Gastroesophageal sphincter (tissue), 4 donors: ENCODE results near the gene MUC5AC. TPM values are rescaled to one million over a fixed set of nuclear protein-coding genes. Genes with fewer than 3 reads are reported as not detected.

Source experiments
- ATAC-seq: fragments of 150-250 bp; one replicate; pipeline ENCODE4 v1.9.1; 2016; ENCODE audit warnings: mild to moderate bottlenecking, moderate library complexity
- H3K27ac ChIP-seq, 4 donors: fragments of 200-600 bp; sonication (generic) in 3 of 4; 1 replicate in 3 of 4; 2 replicates in 1 of 4; pipeline ENCODE4 v1.5.1; 2016 to 2019
- H3K27me3 ChIP-seq: fragments of 200-600 bp; sonication (generic); one replicate; pipeline ENCODE4 v1.5.1; 2019
- H3K36me3 ChIP-seq, 2 donors: fragments of 200-600 bp; sonication (generic); one replicate each; pipeline ENCODE4 v1.5.1; 2019; ENCODE audit warnings: control low read depth in 1 of 2
- H3K4me1 ChIP-seq, 3 donors: fragments of 200-600 bp; sonication (generic); 1 replicate in 2 of 3; 2 replicates in 1 of 3; pipeline ENCODE4 v1.5.1; 2016 to 2019; ENCODE audit warnings: control low read depth in 2 of 3
- H3K4me3 ChIP-seq, 2 donors: fragments of 200-600 bp; sonication (generic); one replicate each; pipeline ENCODE4 v1.5.1; 2019; ENCODE audit warnings: mild to moderate bottlenecking in 1 of 2, moderate library complexity in 1 of 2
- H3K9me3 ChIP-seq, 3 donors: fragments of 200-600 bp; sonication (generic); one replicate each; pipeline ENCODE4 v1.5.1; 2017 to 2019; ENCODE audit warnings: control low read depth in 2 of 3
- CTCF ChIP-seq, 4 experiments: fragments of 200-600 bp in 2 of 4; fragments of 450-650 bp in 2 of 4; sonication (generic) in 1 of 4; IDR thresholded peaks; one replicate each; pipeline ENCODE4 v1.5.1; 2017 to 2019; ENCODE audit warnings: antibody characterized with exemption in 4 of 4, mild to moderate bottlenecking in 2 of 4, moderate library complexity in 2 of 4
- EP300 ChIP-seq: sonication (generic); formaldehyde crosslinking; IDR thresholded peaks from one replicate; pipeline ENCODE4 v1.6.1; 2017; ENCODE audit warnings: antibody characterized with exemption, mild to moderate bottlenecking
- POLR2A ChIP-seq, 2 donors: fragments of 450-650 bp; IDR thresholded peaks; one replicate each; pipeline ENCODE4 v1.6.1; 2017; ENCODE audit warnings: antibody characterized with exemption in 2 of 2, mild to moderate bottlenecking in 2 of 2, moderate library complexity in 1 of 2
- POLR2AphosphoS5 ChIP-seq: sonication (generic); formaldehyde crosslinking; IDR thresholded peaks from one replicate; pipeline ENCODE4 v1.6.1; 2017; ENCODE audit warnings: antibody characterized with exemption
- WGBS, 2 donors: methylation state at CpG; one replicate each; pipeline ENCODE4 v1.1.5; 2018; ENCODE audit warnings: low coverage in 1 of 2; 5-methylcytosine and 5-hydroxymethylcytosine counted together
- total RNA-seq, 4 donors: library from RNA; depleted of rRNA; stranded (reverse); fragments of >200 nt; gene quantifications; one replicate each; pipeline ENCODE4 v1.1.0, GENCODE V29; 2016

The MUC5AC gene
- total RNA-seq, 4 donors from 2014 or later, result 0.02 to 0.31 TPM; not detected in 2

DNA sequence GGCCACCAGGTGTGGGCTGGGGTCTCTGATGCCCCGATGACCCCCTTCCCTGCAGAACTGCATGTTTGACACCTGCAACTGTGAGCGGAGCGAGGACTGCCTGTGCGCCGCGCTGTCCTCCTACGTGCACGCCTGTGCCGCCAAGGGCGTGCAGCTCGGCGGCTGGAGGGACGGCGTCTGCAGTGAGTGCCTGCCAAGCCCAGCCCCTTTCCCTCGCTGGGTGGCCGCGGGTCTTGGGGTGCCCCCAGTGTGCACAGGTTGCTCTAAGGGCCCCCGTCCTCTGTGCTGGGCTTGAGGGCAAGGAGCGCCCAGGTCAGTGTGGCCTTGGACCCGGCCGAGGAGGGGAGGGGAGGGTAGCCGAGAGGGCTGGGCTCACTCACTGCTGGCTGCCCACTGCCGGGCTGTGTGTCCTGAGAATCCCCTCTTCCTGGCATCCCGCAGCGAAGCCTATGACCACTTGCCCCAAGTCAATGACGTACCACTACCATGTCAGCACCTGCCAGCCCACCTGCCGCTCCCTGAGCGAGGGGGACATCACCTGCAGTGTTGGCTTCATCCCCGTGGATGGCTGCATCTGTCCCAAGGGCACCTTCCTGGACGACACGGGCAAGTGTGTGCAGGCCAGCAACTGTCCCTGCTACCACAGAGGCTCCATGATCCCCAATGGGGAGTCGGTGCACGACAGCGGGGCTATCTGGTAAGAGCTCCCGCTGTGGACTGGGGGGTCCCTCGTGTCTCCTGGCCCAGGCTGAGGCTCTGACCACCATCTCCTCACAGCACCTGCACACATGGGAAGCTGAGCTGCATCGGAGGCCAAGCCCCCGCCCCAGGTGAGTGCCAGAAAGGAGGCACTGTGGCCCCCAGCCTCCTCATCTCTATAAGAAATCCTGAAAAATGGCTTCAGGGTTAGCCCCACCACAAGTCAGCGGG, 17.0 kb downstream of the MUC5AC start:
- WGBS, 2 donors, result 100% methylated on average over 1 to 2 of the region's 39 CpGs
- no peaks in the 10 kb centered on the region for H3K9me3 ChIP-seq
- no peak overlapping the region for H3K4me3 ChIP-seq
- no peak overlapping the region for H3K27ac ChIP-seq
- H3K27me3 ChIP-seq, result peaks cover 52% of the 10 kb centered on the region
- no peak for ATAC-seq
- no peaks in the 10 kb centered on the region for H3K4me1 ChIP-seq
- H3K36me3 ChIP-seq, result no peaks in the 10 kb centered on the region
- no peak for TF ChIP-seq POLR2A (IDR thresholded peaks at IDR 0.05)

- Histone ChIP-seq H3K4me3 (no peak overlapping the region), H3K9me3 (no peaks in the 10 kb centered on the region), H3K27me3 (peaks cover 62% of the 10 kb centered on the region), H3K27ac (no peak overlapping the region), H3K36me3 (no peaks in the 10 kb centered on the region), H3K4me1 (no peaks in the 10 kb centered on the region)
- ATAC-seq, result no peak
- 83 to 85% methylated on average over 13 to 17 of the region's 22 CpGs for WGBS, 2 donors
- no peak for TF ChIP-seq EP300
- TF ChIP-seq CTCF (IDR thresholded peaks at IDR 0.05), result no peak
- TF ChIP-seq POLR2A (IDR thresholded peaks at IDR 0.05), result no peak
- no peak for TF ChIP-seq POLR2AphosphoS5
Observed at GRCh38 chr11:1175461-1176223, 17.9 kb downstream of the MUC5AC start.

DNA sequence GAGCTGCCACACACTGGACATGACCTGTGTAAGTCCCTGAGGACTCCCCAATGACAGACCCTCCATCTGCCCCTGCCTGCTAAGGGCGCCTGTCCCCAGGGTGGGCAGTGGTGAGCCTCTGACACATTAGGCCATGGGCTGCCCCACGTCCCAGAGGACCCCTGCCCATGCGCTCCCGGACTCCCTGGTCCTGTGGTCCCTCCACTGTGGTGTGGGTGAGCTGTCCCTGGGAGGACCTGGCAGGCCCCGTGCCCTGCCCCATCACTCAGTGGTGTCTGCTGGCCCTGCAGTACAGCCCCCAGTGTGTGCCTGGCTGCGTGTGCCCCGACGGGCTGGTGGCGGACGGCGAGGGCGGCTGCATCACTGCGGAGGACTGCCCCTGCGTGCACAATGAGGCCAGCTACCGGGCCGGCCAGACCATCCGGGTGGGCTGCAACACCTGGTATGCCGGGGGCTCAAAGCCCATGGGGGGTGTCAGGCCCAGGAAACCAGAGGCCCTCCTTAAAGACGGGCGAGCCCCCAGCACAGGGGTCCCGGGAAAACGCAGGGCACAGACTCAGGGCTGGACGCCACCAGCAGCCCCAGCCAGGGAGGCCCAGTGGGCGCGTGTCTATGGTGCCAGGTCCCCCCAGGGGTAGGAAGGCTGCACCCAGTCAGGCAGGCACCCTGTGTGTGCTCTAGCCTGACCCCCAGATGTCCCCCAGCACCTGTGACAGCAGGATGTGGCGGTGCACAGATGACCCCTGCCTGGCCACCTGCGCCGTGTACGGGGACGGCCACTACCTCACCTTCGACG, 18.7 kb downstream of the MUC5AC start:
- peaks cover 69% of the 10 kb centered on the region for H3K27me3 ChIP-seq
- H3K9me3 ChIP-seq, result no peaks in the 10 kb centered on the region
- no CpG with 5 or more reads among the region's 32 CpGs for WGBS, 2 donors
- no peak for ATAC-seq
- TF ChIP-seq POLR2AphosphoS5 (no peak), POLR2A (IDR thresholded peaks at IDR 0.05) (no peak), EP300 (no peak), CTCF (IDR thresholded peaks at IDR 0.05) (no peak)
- no peak overlapping the region for H3K27ac ChIP-seq
- H3K4me3 ChIP-seq, result no peak overlapping the region
- no peaks in the 10 kb centered on the region for H3K36me3 ChIP-seq
- H3K4me1 ChIP-seq, result no peaks in the 10 kb centered on the region

DNA sequence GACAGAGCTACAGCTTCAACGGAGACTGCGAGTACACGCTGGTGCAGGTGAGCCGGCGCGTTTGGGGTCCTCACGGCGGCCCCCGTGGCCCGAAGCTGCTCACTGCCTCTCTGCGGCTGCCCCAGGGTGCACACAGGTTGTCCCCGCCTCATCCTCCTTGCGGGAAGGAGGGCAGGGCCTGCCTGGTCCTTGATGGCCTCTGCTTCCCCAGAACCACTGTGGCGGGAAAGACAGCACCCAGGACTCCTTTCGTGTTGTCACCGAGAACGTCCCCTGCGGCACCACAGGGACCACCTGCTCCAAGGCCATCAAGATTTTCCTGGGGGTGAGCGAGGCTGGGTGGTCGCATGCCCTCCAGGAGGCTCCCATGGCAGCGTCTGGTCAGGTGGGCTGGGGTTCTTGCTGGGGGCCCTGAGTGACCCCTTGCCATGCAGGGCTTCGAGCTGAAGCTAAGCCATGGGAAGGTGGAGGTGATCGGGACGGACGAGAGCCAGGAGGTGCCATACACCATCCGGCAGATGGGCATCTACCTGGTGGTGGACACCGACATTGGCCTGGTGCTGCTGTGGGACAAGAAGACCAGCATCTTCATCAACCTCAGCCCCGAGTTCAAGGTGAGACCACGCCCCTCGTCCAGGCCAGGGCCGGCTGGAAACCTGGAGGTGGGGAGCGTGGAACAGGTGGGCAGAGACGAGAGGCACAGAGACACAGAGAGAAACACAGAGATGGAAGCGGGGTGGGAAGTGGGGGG, 19.4 kb downstream of the MUC5AC start:
- Histone ChIP-seq H3K4me3 (no peak overlapping the region), H3K9me3 (no peaks in the 10 kb centered on the region), H3K4me1 (no peaks in the 10 kb centered on the region), H3K36me3 (no peaks in the 10 kb centered on the region), H3K27me3 (peaks cover 77% of the 10 kb centered on the region), H3K27ac (no peak overlapping the region)
- no peak for ATAC-seq
- TF ChIP-seq EP300 (no peak), CTCF (IDR thresholded peaks at IDR 0.05) (no peak), POLR2AphosphoS5 (no peak), POLR2A (IDR thresholded peaks at IDR 0.05) (no peak)
- 87% methylated on average over 14 of the region's 34 CpGs; no CpG with 5 or more reads in 1 of the 2 donors for WGBS, 2 donors
